ELF-1 (cell line): ENCODE results near the gene SLC6A3.
"Not testable (repeated sequence)": the region's sequence is repeated elsewhere in the genome, so short reads cannot be mapped to it uniquely, and the experiment has no call there.

Source experiments
- DNase-seq: peaks from one replicate; pipeline ENCODE4 v3.0.0-alpha.2; 2016; ENCODE audit warnings: low read depth, low spot score

The SLC6A3 gene

GRCh38 chr5:1465117-1465516 lies 19.9 kb upstream of the SLC6A3 start:
- DNase-seq: no peak

GRCh38 chr5:1464511-1464910 lies 19.3 kb upstream of the SLC6A3 start:
- DNase-seq: no peak

- no peak for DNase-seq
Measured at GRCh38 chr5:1464096-1464446, 18.8 kb upstream of the SLC6A3 start.

- no peak for DNase-seq
Measured at GRCh38 chr5:1463326-1464095, 18.3 kb upstream of the SLC6A3 start.

GRCh38 chr5:1462358-1462757 lies 17.1 kb upstream of the SLC6A3 start:
- peak; percentile 60 for DNase-seq

- no peak for DNase-seq
Measured at GRCh38 chr5:1461396-1461795, 16.2 kb upstream of the SLC6A3 start.

DNA sequence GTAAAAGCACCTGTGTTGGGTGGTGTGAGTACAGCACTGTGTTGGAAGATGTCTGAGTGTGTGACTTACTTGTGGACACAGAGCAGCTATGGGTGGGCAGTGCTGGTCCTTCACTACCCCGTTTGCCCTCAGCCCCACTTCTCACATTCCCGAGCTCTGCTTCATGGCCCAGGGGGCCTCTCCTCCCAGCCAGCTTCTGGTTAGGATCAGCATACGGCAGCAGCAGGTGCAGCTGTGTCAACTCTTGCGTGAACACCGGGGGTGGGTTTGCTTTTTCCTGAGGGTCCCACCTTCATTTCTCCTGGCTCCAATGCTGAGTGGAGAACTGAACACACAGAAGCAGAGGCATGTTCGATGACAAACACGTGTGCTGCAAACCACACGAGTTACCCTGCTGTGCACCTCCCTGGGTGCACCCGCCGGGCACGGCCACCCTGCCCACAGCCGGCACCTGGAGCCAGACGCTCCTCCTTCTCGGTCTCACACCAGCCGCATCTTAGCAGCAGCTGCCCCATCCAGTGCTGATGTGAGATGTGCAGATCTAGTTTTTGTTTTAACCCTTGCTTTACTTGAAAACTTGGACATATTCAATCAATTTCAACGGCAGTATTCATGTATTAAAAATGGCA lies 14.9 kb upstream of the SLC6A3 start:
- DNase-seq: no peak

GRCh38 chr5:1459435-1459834 lies 14.2 kb upstream of the SLC6A3 start:
- not testable (repeated sequence) for DNase-seq

DNA sequence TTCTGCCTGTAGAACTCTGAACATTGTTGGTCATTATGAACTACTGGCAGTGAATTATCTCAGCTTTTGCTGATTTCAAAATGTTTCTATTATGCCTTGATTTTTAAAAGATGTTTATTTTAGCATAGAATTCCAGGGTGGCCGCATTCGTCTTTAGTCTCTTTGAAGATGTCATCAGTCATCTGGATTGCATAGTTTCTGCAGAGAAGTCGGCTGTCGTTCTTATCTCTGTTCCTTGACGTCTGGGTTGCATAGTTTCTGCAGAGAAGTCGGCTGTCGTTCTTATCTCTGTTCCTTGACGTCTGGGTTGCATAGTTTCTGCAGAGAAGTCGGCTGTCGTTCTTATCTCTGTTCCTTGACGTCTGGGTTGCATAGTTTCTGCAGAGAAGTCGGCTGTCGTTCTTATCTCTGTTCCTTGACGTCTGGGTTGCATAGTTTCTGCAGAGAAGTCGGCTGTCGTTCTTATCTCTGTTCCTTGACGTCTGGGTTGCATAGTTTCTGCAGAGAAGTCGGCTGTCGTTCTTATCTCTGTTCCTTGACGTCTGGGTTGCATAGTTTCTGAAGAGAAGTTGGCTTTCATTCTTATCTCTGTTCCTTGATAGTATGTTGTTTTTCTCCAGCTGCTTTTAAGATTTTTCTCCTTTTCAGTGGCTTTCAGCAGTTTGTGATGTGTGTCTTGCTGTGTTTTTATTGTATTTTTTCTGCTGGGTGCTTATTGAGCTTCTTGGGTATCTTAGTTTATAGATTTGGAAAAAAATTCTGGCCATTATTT lies 11.1 kb upstream of the SLC6A3 start:
- DNase-seq: not testable (repeated sequence)

GRCh38 chr5:1453613-1454012 lies 8.4 kb upstream of the SLC6A3 start:
- no peak for DNase-seq

GRCh38 chr5:1449081-1449630 lies 3.9 kb upstream of the SLC6A3 start:
- no peak for DNase-seq

- DNase-seq: no peak
Measured at GRCh38 chr5:1448511-1449011, 3.3 kb upstream of the SLC6A3 start.

- no peak for DNase-seq
Measured at GRCh38 chr5:1447671-1448361, 2.6 kb upstream of the SLC6A3 start.

GRCh38 chr5:1446602-1447343 lies 1.5 kb upstream of the SLC6A3 start:
- DNase-seq: no peak

- DNase-seq: peak; percentile 32
Measured at GRCh38 chr5:1445689-1446601, 705 bp upstream of the SLC6A3 start.

- no peak for DNase-seq
Measured at GRCh38 chr5:1444361-1445189, 665 bp downstream of the SLC6A3 start.

DNA sequence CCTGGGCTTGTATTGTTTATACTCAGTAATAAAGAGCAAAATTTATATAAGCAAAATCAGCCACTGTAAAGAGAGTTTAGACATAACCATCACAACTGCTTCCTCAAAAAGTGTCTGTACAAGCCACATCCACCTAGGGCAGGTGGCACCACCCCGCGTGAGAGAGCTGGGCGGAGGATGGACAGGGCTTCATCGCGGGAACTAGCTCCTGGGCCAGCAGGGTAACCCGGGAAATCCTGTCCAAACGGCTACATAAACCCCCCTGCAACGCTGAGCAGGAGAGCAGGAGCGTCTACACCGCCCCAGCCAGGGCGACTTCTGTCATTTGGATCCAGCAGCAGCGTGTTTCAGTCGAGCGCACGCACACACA lies 1.3 kb downstream of the SLC6A3 start:
- no peak for DNase-seq

- no peak for DNase-seq
Measured at GRCh38 chr5:1443171-1443570, 2.1 kb downstream of the SLC6A3 start.
